HG03064 (cell line): ENCODE data around the gene GNAS-AS1.

ENCODE experiments used
- ATAC-seq: cut with Tn5 transposase; IDR thresholded peaks from one replicate; pipeline ENCODE4 v1.9.1; 2021; ENCODE audit warnings: low read depth; ENCODE audit not compliant: unreplicated experiment

Gene GNAS-AS1

DNA sequence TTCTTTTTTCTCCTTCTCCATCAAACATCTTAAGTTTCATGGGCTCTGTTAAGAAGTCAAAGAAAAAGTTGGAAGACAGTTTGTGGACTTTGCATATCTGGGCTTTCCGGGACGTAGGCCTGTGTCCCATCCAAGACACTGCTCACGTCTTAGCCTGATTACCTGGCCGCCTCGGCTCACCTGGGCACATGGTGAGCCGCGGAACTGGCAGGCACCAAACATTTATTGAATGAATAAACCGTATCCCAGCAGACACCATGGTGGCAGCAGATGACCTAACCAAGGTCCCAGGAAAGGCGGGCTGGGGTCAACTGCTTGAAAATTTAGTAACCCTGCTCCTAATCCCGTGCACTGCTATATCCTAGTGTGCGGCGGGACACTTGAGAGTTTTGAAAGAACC lies 37.4 kb upstream of the GNAS-AS1 start:
- ATAC-seq = no peak

DNA sequence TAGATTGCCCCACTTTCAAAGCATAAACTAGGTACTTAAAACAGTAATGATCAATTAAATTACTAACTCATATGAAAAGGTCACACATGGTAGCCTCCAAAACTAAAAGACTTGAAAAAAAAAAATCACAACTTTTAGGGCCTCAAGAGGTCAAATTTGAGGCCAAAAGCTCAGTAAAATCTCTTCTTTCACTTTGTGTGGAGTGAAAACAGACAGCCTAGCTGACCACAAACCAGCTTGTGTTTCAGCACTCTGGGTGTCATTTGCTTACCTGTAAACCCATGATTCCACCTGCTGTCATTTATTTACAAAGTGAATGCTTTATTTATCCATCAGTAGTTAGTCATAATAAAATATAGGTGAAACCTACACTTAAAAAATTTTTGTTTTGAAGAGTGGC lies 35.8 kb upstream of the GNAS-AS1 start:
- ATAC-seq = no peak

DNA sequence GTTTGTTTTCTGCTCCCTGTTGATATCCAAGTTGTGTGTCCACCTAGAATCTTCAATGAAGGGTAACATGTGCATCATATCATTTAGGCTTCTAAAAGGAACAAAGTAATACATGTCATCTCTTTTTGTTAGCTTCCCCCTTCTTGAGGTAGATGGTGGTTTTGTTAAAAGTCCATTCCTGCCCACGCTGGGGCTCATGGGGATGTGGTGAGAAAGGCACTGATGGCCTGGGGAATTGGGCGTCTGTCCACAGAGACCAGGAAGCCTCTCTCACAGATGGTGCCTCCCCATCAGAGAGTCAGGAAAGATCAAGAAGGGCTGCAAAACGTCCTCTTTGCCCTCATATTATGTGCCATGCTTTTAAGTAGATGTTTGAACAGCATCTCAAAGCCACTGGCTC lies 34.3 kb upstream of the GNAS-AS1 start:
- ATAC-seq = no peak

DNA sequence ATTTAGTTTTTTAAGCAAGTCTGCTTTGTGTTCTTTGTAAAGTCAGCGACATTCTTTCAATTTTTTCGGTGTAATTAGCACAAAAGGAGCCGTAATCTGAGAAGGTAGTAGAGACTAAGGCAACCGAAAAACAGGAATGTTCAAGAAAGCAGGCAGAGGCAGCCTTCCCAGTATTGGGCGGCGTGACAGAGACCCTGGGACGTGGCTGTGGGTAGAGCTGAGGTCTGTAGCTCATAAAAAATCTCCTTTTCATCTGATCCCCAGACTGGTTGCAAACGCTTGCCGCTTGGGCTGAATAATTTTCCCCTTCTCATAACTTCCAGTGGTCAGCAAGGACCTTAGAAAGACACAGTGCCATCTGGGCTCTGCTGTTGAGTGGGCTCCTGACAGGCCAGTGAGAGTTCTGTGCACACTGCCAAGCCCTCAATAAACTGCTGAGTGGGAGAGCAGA lies 32.6 kb upstream of the GNAS-AS1 start:
- no peak for ATAC-seq

DNA sequence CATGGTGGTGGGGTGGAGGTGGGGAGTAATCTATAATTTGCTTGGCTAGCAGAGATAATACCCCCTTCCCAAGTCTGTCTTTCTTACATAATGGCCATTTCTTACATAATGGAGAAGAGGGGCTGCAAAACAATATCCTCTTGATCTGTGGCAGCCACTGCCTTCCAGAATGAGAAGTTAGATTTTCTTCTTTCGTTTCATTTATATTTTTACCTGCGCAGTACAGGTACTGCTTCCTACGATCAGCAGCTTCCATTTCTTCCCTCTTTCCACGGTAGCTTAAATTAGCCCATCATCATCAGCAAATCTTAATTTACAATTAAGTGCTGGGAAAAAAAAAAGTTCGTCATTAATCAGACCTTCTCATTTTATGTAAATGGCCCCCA lies 32.0 kb upstream of the GNAS-AS1 start:
- no peak for ATAC-seq

DNA sequence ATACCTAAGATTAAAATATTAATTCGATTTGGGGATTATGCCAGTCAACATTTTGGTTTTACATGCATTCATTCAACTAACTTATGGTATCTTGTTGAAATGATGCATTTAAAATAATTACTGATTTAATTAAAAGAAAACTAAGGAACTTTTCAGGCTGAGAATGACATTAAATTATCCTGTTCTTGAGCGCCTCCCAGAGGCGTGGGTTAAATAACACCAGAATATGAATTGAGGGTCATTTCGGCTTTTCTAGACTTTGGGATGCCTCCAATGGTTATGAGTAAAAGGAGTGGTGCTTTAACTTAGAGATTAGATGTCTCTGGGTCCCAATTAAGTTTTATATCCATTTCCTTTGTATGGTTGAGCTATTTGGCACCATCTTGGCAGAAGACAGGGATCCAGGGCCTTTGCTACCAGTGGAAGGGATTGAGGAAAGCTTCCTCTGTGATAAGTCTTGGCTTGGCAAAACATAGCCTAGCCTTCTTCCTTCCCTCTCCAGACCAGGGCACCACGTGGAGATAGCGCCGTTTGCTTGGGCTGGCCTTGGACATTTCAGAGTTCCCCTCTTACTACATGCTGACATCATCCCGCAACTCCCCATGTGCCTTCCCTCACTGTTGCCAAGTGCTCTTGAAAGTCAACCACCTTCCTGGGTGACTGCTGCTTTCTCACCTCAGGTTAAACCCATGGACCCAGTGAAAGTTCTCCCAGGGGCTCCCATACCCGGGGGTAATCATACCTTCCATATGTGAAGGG lies 30.5 kb upstream of the GNAS-AS1 start:
- no peak for ATAC-seq

DNA sequence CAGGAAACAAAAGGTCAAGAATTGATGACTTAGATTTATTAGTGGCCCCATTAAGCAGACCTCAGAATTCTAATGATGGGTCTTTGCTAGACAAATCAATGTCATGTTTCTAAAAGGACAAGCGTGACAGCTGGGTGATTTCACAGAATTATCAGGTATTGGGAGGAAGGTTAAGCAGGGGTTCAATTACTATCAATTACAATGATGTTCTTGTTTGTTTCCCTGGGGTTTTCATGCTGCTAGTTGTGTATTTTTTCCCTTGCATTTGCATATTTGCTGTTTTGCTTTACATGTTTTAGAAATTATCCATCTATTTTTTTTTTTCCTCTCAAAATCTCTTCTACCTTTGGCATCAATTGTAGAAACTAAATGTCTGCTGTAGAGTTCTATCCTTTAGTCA lies 29.7 kb upstream of the GNAS-AS1 start:
- no peak for ATAC-seq

DNA sequence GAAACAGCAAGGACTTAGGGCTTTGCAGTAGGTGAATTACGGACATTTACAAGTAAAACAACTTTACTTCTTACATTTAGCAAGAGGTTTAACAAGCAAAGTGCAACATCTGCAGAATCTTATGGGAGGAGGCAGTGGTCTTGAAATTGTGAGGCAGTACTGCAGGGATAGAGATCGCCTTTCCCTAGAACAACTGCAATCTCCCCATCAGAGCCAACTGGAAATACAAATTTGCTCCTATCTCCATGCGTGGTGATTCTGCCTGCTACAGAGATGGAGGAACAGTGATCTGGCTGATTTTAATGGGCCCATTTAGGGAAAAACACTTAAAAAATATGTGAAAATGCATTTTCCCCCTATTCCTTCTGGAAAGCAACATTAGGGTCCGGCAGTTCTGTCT lies 27.7 kb upstream of the GNAS-AS1 start:
- ATAC-seq = no peak

DNA sequence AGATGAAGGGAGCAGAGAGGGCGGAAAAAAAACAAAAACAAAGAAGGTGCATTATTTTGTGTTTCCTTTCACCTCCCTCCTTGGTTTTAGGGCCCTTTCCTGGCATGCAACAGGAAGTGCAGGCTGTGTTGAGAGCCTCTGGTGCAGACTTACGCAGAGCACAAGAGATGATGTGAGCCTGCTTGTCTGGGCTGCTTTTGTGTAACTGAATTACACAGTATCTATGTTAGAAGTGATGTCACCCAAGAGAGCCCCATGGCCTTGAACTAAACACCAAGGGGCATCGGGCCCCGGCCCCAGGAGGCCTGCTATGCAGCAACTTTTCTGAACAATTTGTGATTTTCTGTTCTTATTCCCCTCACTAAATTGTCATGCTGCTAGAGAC lies 27.3 kb upstream of the GNAS-AS1 start:
- no peak for ATAC-seq

DNA sequence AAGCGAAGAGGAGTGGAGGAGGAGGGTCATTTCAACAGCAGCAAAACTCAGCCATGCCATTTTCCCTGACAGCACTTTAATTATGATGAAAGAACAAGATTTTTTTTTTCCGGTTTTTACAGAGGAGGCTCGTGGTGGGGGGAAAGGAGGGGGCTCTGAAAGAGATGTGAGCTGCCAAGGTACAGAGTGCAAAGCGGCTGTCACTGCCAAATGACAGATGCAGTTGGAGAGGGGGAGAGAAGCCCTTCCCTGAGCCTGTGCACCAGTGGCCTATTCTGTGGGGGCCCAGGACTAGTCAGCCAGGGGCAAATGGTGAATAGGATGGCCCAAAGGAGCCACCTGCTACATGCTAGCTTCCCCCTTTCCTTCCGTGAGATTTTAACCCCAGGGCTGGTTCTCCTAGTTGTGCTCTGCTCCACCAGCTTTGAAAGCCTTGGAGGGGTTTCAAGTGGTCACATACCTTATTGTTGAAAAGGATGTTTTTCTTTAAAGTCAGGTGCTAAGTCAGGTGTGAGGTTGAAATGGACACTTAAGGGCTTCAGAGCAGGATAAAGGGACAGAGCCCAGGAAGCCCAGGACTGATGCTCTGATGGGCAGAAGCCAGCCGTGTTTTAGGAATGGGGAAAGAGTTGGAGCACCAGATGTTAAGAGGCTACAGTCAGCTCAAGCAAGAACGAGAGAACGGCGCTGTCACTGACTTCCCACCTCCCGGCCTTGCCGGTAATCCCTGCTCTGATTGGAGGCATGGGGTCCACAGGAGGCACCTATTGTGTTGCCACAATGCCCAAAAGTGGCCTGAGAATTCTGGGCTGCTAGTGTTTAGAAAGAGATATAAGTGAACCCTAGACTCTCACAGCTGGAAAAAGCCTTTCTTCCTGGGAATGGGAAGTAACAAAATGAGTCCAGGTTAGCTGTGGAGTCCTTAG lies 26.6 kb upstream of the GNAS-AS1 start:
- ATAC-seq = no peak

DNA sequence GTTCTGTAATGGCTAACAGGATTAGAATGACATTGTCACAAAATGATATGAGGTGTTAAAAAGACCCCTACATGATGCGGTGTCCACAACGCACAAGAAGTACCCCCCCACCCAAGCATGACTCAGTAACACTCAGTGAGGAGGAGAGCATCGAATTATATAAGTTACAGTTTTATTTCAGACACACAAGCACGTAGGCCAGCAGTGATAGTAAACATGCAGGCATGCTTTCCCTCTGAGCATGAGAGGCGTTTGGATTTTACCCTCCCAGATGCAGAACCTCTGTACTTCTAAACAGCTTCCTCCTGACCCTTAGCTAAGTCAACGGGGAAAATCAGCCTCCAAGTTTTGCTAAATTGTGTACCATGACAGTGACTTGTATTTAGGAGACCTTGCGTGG lies 25.7 kb upstream of the GNAS-AS1 start:
- ATAC-seq = no peak

DNA sequence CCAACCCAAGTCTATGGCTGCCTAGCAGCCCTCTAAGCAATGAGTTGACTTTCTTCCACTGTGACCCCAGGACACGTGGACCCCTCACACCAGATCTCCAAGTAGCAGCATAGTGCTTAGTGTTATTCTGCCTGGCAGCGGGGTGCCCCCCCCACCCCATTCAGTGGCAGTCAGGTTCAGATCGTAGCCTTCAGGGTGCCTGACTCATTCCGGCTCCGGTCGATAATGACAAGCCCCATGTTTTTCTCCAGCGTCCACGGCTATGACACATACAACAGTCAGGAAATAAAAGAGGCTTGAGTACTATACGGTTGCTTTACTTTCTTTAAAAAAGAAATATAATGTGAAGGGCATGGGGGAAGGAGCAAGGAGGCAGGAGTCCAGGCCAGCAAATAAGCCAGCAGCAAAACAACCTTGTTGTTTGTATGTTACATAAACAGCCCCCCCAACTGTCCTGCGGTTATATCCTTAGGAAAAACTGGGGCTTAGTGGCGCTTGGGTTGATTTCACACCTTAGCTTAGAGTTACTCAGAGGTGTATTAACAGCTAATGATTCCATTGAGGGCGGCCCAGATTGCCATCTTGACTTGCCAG lies 24.9 kb upstream of the GNAS-AS1 start:
- ATAC-seq = no peak

DNA sequence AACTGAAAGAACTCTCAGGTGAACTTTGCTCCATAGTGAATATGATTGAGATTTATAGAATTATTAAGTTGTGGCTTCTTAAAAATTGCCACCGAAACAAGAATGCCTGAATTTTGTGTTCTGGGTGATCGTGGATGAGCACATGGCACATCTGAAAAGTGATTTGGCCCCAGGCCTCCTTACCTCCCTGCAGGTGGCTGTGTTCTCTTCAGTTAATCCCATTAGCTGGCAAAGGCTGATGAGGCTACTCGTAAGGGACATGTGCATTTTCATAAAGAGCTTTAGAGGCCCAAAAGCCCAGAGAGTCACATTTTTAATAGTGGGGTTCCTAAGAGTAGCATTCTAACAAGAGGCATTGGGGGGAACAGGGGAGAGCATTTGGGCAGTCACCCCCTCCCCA lies 24.4 kb upstream of the GNAS-AS1 start:
- no peak for ATAC-seq

DNA sequence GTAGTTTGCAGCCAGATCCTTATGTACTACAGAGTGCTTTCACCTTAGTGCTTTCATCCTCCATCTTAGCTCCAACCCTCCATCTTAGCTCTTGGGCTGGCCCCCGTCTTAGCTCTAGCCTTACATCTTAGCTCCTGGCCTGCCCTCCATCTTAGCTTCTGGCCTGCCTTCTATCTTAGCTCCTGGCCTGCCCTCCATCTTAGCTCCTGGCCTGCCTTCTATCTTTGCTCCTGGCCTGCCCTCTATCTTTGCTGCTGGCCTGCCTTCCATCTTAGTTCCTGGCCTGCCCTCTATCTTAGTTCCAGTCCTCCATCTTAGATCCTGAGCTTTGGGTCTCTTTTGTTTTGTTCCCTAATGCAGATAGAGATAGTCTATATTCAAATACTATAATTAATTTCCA lies 23.8 kb upstream of the GNAS-AS1 start:
- no peak for ATAC-seq

DNA sequence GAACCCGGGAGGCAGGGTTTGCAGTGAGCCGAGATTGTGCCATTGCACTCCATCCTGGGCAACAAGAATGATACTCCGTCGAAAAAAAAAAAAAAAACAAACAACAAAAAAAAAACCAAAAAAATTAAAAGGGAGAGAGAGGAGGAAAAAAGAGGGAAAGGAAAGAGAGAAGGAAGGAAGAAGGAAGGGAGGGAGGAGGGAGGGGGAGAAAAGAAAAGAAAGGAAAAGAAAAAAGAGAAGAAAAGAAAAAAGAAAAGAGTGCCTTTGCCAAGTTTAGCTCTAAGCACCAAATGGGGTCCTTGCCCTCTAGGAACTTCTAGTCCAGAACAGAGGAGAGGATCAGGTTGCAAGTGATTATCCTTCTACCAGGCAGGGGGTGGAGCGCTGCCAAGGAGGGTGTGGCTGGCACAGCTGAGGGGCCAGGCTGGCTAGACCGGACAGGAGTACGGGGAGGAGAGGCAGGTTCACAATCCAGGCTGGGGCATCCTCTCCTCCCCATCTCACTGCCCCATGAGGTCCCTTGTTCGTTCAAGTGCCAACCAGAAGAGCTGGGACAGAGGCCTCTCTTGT lies 20.9 kb upstream of the GNAS-AS1 start:
- ATAC-seq = no peak

DNA sequence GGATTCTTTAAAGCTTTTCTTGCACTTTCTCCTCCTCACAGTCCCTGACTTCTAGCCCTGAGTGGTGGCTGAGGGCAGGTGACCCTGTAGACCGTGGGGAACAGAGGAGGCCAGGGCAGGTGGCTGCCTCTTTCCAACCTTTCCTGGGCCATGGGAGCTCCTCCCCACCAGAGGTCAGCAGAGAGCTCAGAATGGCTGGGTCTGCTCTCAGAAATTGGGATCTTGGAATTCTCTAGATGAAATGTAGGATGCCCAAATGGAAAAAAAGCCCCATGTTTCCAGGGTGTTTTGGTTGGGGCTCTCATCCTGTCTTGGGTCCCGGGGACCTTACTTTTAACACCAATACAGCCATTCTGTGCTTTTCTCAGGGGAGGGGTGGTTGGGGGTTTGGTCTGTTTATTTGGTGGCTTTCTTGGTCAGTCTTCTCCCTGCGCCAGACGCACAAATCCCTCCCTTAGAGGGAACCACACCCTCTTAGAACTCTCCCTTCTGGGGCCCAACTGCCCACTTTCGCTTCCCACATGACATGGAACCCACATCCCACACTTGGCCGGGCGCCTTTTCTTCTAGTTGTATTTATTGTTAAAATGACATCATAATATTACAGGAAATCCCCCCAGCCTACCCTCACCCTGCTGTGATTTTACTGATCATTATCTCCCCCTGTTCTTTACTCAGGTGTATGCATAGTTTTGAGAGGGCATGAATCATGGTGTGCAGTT lies 19.8 kb upstream of the GNAS-AS1 start:
- no peak for ATAC-seq

DNA sequence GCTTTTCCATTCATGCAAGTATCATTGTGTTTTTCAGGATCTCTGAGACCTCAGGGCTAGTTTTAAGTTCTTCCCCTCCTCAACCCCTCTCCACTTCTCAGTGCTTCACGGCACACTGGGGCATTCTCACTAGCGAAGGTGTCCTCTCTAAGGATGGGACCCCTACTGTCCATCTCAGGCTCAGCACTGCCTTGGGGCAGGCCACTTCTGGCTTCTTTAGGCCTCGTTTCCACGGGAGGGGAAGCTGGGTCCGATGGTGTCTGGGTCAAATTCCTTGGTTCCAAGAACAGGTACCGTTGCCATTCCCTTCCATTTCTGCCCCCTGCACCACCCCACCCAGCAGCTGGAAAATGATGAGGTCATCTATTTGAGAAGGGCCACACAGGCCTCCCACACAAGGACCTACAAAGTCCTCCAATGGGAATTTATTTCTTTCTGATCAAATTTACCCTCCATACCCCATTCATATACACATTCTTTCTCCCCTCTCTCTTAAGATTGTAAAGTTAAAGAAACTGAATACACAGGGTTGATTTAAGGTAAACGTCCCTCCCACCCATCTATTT lies 19.0 kb upstream of the GNAS-AS1 start:
- ATAC-seq = no peak

DNA sequence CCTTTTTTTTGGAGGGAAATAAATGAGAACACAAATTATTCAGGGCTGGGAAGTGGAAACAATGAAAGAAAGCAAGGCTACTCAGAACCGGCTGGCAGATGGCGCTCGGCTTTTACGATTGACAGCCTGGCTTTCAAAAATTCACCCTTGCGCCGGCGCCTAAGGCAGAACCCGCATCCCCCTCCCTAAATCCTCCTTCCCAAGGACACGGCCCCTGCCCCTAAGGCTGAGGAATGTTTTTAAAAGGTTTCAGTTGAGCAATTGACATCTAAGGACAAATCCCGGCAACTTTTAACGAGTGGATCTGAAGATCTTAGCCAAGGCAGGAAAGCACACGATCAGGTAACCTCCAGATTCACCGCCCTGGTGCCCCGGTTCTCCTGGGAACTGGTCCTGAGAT lies 18.1 kb upstream of the GNAS-AS1 start:
- no peak for ATAC-seq

DNA sequence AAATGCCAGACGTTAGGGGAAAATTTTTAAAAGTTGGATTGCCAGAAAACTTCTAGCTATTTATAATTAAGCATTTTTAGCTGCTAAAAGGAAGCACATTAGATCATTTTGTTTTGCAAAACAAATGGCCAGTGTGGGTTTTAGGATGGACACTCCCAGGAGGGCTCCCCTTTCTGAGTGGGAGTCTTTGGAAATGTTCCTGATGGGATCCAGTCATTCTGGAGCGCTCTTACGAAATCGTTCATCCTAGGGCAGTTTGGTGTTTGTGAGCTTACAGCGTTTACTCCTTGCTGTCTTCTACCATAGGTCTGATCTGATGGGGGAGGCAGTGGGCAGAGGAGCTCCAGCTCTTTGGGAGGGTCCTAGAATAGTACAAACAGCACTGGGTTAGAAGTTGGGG lies 16.5 kb upstream of the GNAS-AS1 start:
- ATAC-seq = no peak

DNA sequence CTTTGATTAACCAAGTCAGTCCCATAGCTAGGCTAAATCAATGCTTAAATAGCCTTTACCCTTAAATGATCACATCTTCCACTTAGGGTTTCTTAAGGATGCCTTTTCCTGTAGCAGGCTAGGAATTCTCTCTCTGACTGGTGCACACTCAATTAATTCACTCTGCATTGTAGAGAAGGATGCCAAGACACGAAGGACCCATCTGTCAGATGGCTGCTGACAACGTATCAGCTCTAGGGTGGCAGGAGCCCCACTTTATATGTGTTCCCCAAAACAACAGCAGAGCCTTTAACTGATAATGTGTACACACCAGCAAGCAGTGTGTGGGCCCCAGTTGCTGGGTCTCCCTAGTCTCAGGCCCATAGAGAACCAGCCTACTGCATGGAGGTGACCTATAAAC lies 15.1 kb upstream of the GNAS-AS1 start:
- ATAC-seq = no peak
